GM12878 (cell line): ENCODE measurements around the gene PCNX1. TPM values are rescaled to one million over a fixed set of nuclear protein-coding genes. Genes with fewer than 3 reads are reported as not detected.
"Not testable (repeated sequence)": the region's sequence is repeated elsewhere in the genome, so short reads cannot be mapped to it uniquely, and the experiment has no call there.

Experiments
- ATAC-seq: fragments of 200-7000 bp; cut with Tn5 transposase; 3 replicates; pipeline ENCODE4 v1.9.1; 2020; ENCODE audit warnings: mild to moderate bottlenecking, moderate library complexity
- BruUV-seq: library from RNA; stranded (reverse); fragments of 400-500 nt; replicated peaks from 2 replicates; lab custom pipeline; 2021; lab: Mats Ljungman, UMichigan
- CTCF ChIA-PET: fragments of 300-600 bp; sonication (Branson Sonifier 250); formaldehyde crosslinking; extraction: SDS; loops from one replicate; lab custom pipeline; 2021; ENCODE audit warnings: inconsistent platforms; lab: Yijun Ruan, JAX
- POLR2A ChIA-PET: fragments of 350-600 bp; formaldehyde crosslinking; extraction: SDS; loops from one replicate; lab custom pipeline; 2021; ENCODE audit warnings: inconsistent platforms; lab: Charles Lee
- RAD21 ChIA-PET: fragments of 300-600 bp; sonication (Branson Sonifier 250); formaldehyde crosslinking; loops from one replicate; lab custom pipeline; 2023; ENCODE audit warnings: antibody characterized with exemption; ENCODE audit not compliant: unreplicated experiment; lab: Charles Lee
- SMC1A ChIA-PET: fragments of 300-600 bp; sonication (Branson Sonifier 250); formaldehyde crosslinking; loops from one replicate; lab custom pipeline; 2023; ENCODE audit not compliant: unreplicated experiment, uncharacterized antibody; lab: Charles Lee
- DNase-seq: peaks from one replicate; pipeline ENCODE4 v3.0.0-alpha.2; 2011; ENCODE audit warnings: low read depth, low spot score
- FAIRE-seq: peaks from 3 replicates; lab custom pipeline; 2011; peaks lifted over from hg19 to GRCh38; lab: Jason Lieb, UNC
- H2AFZ ChIP-seq: 2 replicates; pipeline ENCODE4 v1.6.0; 2011; ENCODE audit warnings: low read depth, low read length, control low read depth; ENCODE audit not compliant: control insufficient read depth
- H3K27ac ChIP-seq: 2 replicates; pipeline ENCODE4 v1.5.1; 2011; ENCODE audit warnings: control low read depth; ENCODE audit not compliant: control insufficient read depth, insufficient read depth
- H3K27me3 ChIP-seq, 2 experiments: replicated peaks in 1 of 2; 2 replicates each; pipeline versions ENCODE4 v1.6.0 to v1.6.1; 2011; ENCODE audit warnings: low read length in 1 of 2; ENCODE audit not compliant: control insufficient read depth in 2 of 2, insufficient read depth in 2 of 2
- H3K36me3 ChIP-seq, 2 experiments: 2 replicates each; pipeline ENCODE4 v1.5.1; 2011; ENCODE audit warnings: low read length in 1 of 2; ENCODE audit not compliant: control insufficient read depth in 2 of 2, insufficient read depth in 2 of 2
- H3K4me1 ChIP-seq: 2 replicates; pipeline ENCODE4 v1.6.1; 2011; ENCODE audit warnings: mild to moderate bottlenecking, low read length, moderate library complexity, mixed read lengths; ENCODE audit not compliant: control insufficient read depth, insufficient read depth
- H3K4me2 ChIP-seq: 2 replicates; pipeline ENCODE4 v1.6.0; 2011; ENCODE audit warnings: control low read depth; ENCODE audit not compliant: control insufficient read depth, insufficient read depth
- H3K4me3 ChIP-seq: fragments of 200-600 bp; sonication (generic); 2 replicates; pipeline ENCODE4 v1.5.1; 2016
- H3K79me2 ChIP-seq: 2 replicates; pipeline ENCODE4 v1.6.0; 2011; ENCODE audit warnings: low read length; ENCODE audit not compliant: control insufficient read depth, insufficient read depth
- H3K9ac ChIP-seq: 2 replicates; pipeline ENCODE4 v1.8.0; 2011; ENCODE audit warnings: low read length, control low read depth, mixed read lengths; ENCODE audit not compliant: control insufficient read depth, insufficient read depth
- H3K9me3 ChIP-seq: replicated peaks from 3 replicates; pipeline ENCODE4 v1.5.1; 2011; ENCODE audit warnings: mild to moderate bottlenecking, low read length; ENCODE audit not compliant: control insufficient read depth, insufficient read depth
- H4K20me1 ChIP-seq: 2 replicates; pipeline ENCODE4 v1.6.0; 2011; ENCODE audit not compliant: control insufficient read depth, insufficient read depth
- MTA3 ChIP-seq: IDR thresholded peaks from 2 replicates; pipeline ENCODE4 v1.6.1; 2012; ENCODE audit warnings: low read length, inconsistent platforms, borderline replicate concordance
- NR2F1 ChIP-seq: fragments of 450-650 bp; conservative IDR thresholded peaks from 2 replicates; pipeline ENCODE4 v1.6.1; 2017; ENCODE audit warnings: mild to moderate bottlenecking
- POU2F2 ChIP-seq: IDR thresholded peaks from 3 replicates; pipeline ENCODE4 v1.6.1; 2011; ENCODE audit warnings: low read depth, mild to moderate bottlenecking, low read length, borderline replicate concordance
- TCF12 ChIP-seq: IDR thresholded peaks from 2 replicates; pipeline ENCODE4 v1.6.1; 2011; ENCODE audit warnings: low read depth, mild to moderate bottlenecking, low read length
- YY1 ChIP-seq: IDR thresholded peaks from 2 replicates; pipeline ENCODE4 v1.6.1; 2011; ENCODE audit warnings: low read depth, mild to moderate bottlenecking, low read length
- ZNF592 ChIP-seq: fragments of 450-650 bp; IDR thresholded peaks from 2 replicates; pipeline ENCODE4 v1.6.1; 2017; ENCODE audit warnings: mild to moderate bottlenecking, moderate library complexity
- WGBS: methylation state at CpG from one replicate; pipeline ENCODE4 v1.1.6; 2016; ENCODE audit warnings: low lambda C conversion rate; ENCODE audit not compliant: insufficient replicate concordance, insufficient coverage; ENCODE audit errors: missing lambda C conversion rate; 5-methylcytosine and 5-hydroxymethylcytosine counted together
- in situ Hi-C: fragments of 300-500 bp; cut with MboI; formaldehyde crosslinking; loops from 9 replicates; pipeline ENCODE4 v1.14.3; 2018; ENCODE audit warnings: mixed read lengths
- intact Hi-C: fragments of 100-400 bp; cut with micrococcal nuclease; formaldehyde crosslinking; loops from one replicate; pipeline ENCODE4 v1.14.2; 2022; ENCODE audit not compliant: unreplicated experiment
- polyA plus RNA-seq, 11 experiments: library from polyadenylated mRNA; depleted of rRNA in 4 of 11; unstranded in 6 of 11; stranded (reverse) in 5 of 11; fragments of >200 nt; fragmentation: Nextera tagmentation in 4 of 11; fragmentation: Illumina TruSeq in 1 of 11; extraction: Ambion mirVana in 4 of 11; extraction: Trizol in 1 of 11; gene quantifications; 1 replicate in 1 of 11; 2 replicates in 10 of 11; pipeline versions ENCODE4 v1.2.1 to v1.2.3, GENCODE V29; 2011 to 2016; ENCODE audit warnings: inconsistent platforms in 2 of 11, missing spikeins in 2 of 11, low read depth in 1 of 11
- total RNA-seq, 4 experiments: library from RNA; depleted of rRNA in 3 of 4; stranded (reverse); fragments of >200 nt in 3 of 4; fragmentation: Illumina TruSeq in 1 of 4; extraction: Trizol in 1 of 4; gene quantifications; 2 replicates each; pipeline versions ENCODE4 v1.2.1 to v1.2.3, GENCODE V29; 2013 to 2021

Gene PCNX1
- total and polyA plus RNA-seq, 10 of the 15 experiments (the other 5 are each of a cell fraction or from before 2014, with no cell fraction given): 4.6 to 53.9 (median 20.5) TPM

DNA sequence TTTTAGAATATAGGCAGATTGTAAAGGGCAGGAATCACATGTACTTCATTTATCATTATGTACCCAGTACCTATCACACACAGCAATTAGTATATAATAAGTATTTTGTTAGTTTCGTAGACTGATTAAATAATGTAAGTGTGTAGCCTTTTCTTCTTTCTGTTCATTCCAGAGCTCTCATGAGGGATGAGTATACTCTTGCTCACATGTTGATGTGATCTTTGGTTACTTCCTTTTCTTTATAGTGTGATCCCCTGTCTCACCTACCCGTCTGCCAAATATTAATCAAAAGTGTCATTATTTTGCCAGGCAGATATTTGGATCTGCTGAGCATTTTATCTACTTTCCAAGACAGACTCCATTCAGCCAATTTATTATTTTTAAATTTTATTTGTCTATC lies 156.1 kb downstream of the PCNX1 start (continued):
- TF ChIP-seq TCF12: no peak
- no peak for TF ChIP-seq YY1
- no peak for TF ChIP-seq POU2F2
- no peak for TF ChIP-seq ZNF592
- no peak for TF ChIP-seq NR2F1
- no peak for TF ChIP-seq MTA3

GRCh38 chr14:71064747-71065146 lies 157.5 kb downstream of the PCNX1 start:
- H3K4me3 ChIP-seq, H3K27ac ChIP-seq, DNase-seq, H3K79me2 ChIP-seq, CTCF ChIA-PET, H4K20me1 ChIP-seq, intact Hi-C loops, FAIRE-seq, H3K27me3 ChIP-seq, POLR2A ChIA-PET, SMC1A ChIA-PET, H2AFZ ChIP-seq, in situ Hi-C loops, H3K9me3 ChIP-seq, ATAC-seq, RAD21 ChIA-PET, H3K4me2 ChIP-seq, H3K9ac ChIP-seq, H3K4me1 ChIP-seq, BruUV-seq: not testable (repeated sequence)
- 97% methylated on average over 3 of the region's 3 CpGs for WGBS
- H3K36me3 ChIP-seq: peaks cover under 1 to 21% of the 10 kb centered on the region in 2 experiments; a peak in 3 of 4 replicates
